Natural killer cell (primary cell): Measurements from ENCODE around the gene RMP24.

Source experiments
- ATAC-seq, 3 donors: fragments of 150-1000 bp in 2 of 3; fragments of 200-7000 bp in 1 of 3; cut with Tn5 transposase; 1 replicate in 1 of 3; 2 replicates in 2 of 3; pipeline ENCODE4 v1.10.0; 2021; ENCODE audit warnings: mild to moderate bottlenecking in 2 of 3, moderate library complexity in 2 of 3
- DNase-seq, 2 donors: peaks; one replicate each; pipeline versions ENCODE4 v3.0.0 to v3.0.0-alpha.2; 2013 to 2021; ENCODE audit warnings: mixed read lengths in 1 of 2
- H3K27ac ChIP-seq: one replicate; pipeline ENCODE4 v1.5.1; 2013; ENCODE audit warnings: mild to moderate bottlenecking, low read length
- H3K27me3 ChIP-seq: one replicate; pipeline ENCODE4 v1.6.1; 2013; ENCODE audit warnings: low read length; ENCODE audit not compliant: control insufficient read depth, insufficient read depth
- H3K36me3 ChIP-seq: one replicate; pipeline ENCODE4 v1.6.1; 2013; ENCODE audit warnings: low read length; ENCODE audit not compliant: control insufficient read depth, insufficient read depth
- H3K4me1 ChIP-seq: one replicate; pipeline ENCODE4 v1.6.1; 2013; ENCODE audit warnings: low read length; ENCODE audit not compliant: control insufficient read depth, insufficient read depth
- H3K4me3 ChIP-seq: one replicate; pipeline ENCODE4 v1.5.1; 2013; ENCODE audit warnings: low read length
- H3K9me3 ChIP-seq: one replicate; pipeline ENCODE4 v1.6.1; 2013; ENCODE audit warnings: low read length; ENCODE audit not compliant: control insufficient read depth, insufficient read depth
- H3K27ac Mint-ChIP-seq, 2 donors: one replicate each; pipeline ENCODE4 v1.8.0; 2022; ENCODE audit warnings: mild to moderate bottlenecking in 2 of 2, mixed read lengths in 2 of 2, moderate library complexity in 1 of 2
- H3K27me3 Mint-ChIP-seq, 2 donors: one replicate each; pipeline ENCODE4 v1.8.0; 2022; ENCODE audit warnings: low read depth in 2 of 2, mixed read lengths in 2 of 2
- H3K36me3 Mint-ChIP-seq: one replicate; pipeline ENCODE4 v1.8.0; 2022; ENCODE audit warnings: mixed read lengths
- H3K4me1 Mint-ChIP-seq, 2 donors: one replicate each; pipeline ENCODE4 v1.8.0; 2022; ENCODE audit warnings: mixed read lengths in 2 of 2
- H3K4me3 Mint-ChIP-seq: one replicate; pipeline ENCODE4 v1.8.0; 2022; ENCODE audit warnings: mild to moderate bottlenecking, moderate library complexity, mixed read lengths
- H3K9me3 Mint-ChIP-seq, 2 donors: one replicate each; pipeline ENCODE4 v1.8.0; 2022; ENCODE audit warnings: mixed read lengths in 2 of 2
- CTCF ChIP-seq: fragments of 200-600 bp; IDR thresholded peaks from one replicate; pipeline ENCODE4 v1.8.0; 2022; ENCODE audit warnings: antibody characterized with exemption
- WGBS: methylation state at CpG from one replicate; pipeline ENCODE4 v1.1.7; 2013; ENCODE audit warnings: missing lambda C conversion rate; ENCODE audit not compliant: insufficient coverage; 5-methylcytosine and 5-hydroxymethylcytosine counted together
- intact Hi-C: fragments of 100-400 bp; cut with micrococcal nuclease; formaldehyde crosslinking; loops from one replicate; pipeline ENCODE4 v1.14.2; 2022

RMP24 gene

GRCh38 chr18:35998967-35999366, 26.5 kb downstream of the RMP24 start:
- no peak overlapping the region for H3K4me3 Mint-ChIP-seq
- H3K27me3 ChIP-seq, result no peaks in the 10 kb centered on the region
- peaks cover 14 to 16% of the 10 kb centered on the region in 2 donors for H3K4me1 Mint-ChIP-seq
- WGBS, result 67% methylated on average over 1 of the region's 1 CpG
- DNase-seq (no peak), ATAC-seq (no peak)
- intact Hi-C loops, result no loop called here
- H3K9me3 Mint-ChIP-seq, result no peaks in the 10 kb centered on the region
- no peaks in the 10 kb centered on the region for H3K4me1 ChIP-seq
- H3K36me3 Mint-ChIP-seq, result no peaks in the 10 kb centered on the region
- H3K27me3 Mint-ChIP-seq, result no peaks in the 10 kb centered on the region
- peak; percentile 13 for TF ChIP-seq CTCF
- H3K27ac ChIP-seq, result no peak overlapping the region
- no peaks in the 10 kb centered on the region for H3K9me3 ChIP-seq
- H3K36me3 ChIP-seq, result no peaks in the 10 kb centered on the region
- H3K27ac Mint-ChIP-seq, result no peak overlapping the region
- H3K4me3 ChIP-seq, result no peak overlapping the region

GRCh38 chr18:35999925-36000324, 27.4 kb downstream of the RMP24 start:
- WGBS, result 47% methylated on average over 1 of the region's 1 CpG
- Histone ChIP-seq H3K4me1 (no peaks in the 10 kb centered on the region), H3K9me3 (no peaks in the 10 kb centered on the region), H3K27me3 (no peaks in the 10 kb centered on the region), H3K36me3 (no peaks in the 10 kb centered on the region), H3K4me3 (no peak overlapping the region), H3K27ac (no peak overlapping the region)
- no peak overlapping the region for H3K4me3 Mint-ChIP-seq
- H3K27ac Mint-ChIP-seq, result no peak overlapping the region
- no peaks in the 10 kb centered on the region for H3K36me3 Mint-ChIP-seq
- DNase-seq (no peak), ATAC-seq (no peak)
- TF ChIP-seq CTCF, result no peak
- no peaks in the 10 kb centered on the region for H3K9me3 Mint-ChIP-seq
- no peaks in the 10 kb centered on the region for H3K27me3 Mint-ChIP-seq
- H3K4me1 Mint-ChIP-seq, result peaks cover 14 to 16% of the 10 kb centered on the region in 2 donors
- intact Hi-C loops, result no loop called here

GRCh38 chr18:36006997-36007396, 34.5 kb downstream of the RMP24 start:
- no peak overlapping the region for H3K27ac ChIP-seq
- H3K4me3 ChIP-seq, result no peak overlapping the region
- DNase-seq (no peak), ATAC-seq (no peak)
- no peak for TF ChIP-seq CTCF
- Mint-ChIP-seq H3K4me1 (peaks cover 8 to 12% of the 10 kb centered on the region in 2 donors), H3K4me3 (no peak overlapping the region), H3K36me3 (no peaks in the 10 kb centered on the region), H3K27ac (no peak overlapping the region), H3K9me3 (no peaks in the 10 kb centered on the region), H3K27me3 (no peaks in the 10 kb centered on the region)
- no peaks in the 10 kb centered on the region for H3K27me3 ChIP-seq
- no peaks in the 10 kb centered on the region for H3K4me1 ChIP-seq
- intact Hi-C loops, result no loop called here
- WGBS, result 98% methylated on average over 2 of the region's 2 CpGs
- no peaks in the 10 kb centered on the region for H3K36me3 ChIP-seq
- H3K9me3 ChIP-seq, result no peaks in the 10 kb centered on the region

GRCh38 chr18:36009214-36009613, 36.7 kb downstream of the RMP24 start:
- H3K27ac ChIP-seq, result no peak overlapping the region
- no peak overlapping the region for H3K27ac Mint-ChIP-seq
- H3K4me1 ChIP-seq, result no peaks in the 10 kb centered on the region
- ATAC-seq, result no peak
- WGBS, result 82% methylated on average over 2 of the region's 3 CpGs
- no peaks in the 10 kb centered on the region for H3K9me3 Mint-ChIP-seq
- H3K36me3 Mint-ChIP-seq, result no peaks in the 10 kb centered on the region
- no peaks in the 10 kb centered on the region for H3K36me3 ChIP-seq
- DNase-seq, result no peak
- no peaks in the 10 kb centered on the region for H3K4me1 Mint-ChIP-seq
- intact Hi-C loops, result no loop called here
- H3K9me3 ChIP-seq, result no peaks in the 10 kb centered on the region
- no peak overlapping the region for H3K4me3 Mint-ChIP-seq
- no peak for TF ChIP-seq CTCF
- no peaks in the 10 kb centered on the region for H3K27me3 ChIP-seq
- H3K4me3 ChIP-seq, result no peak overlapping the region
- H3K27me3 Mint-ChIP-seq, result no peaks in the 10 kb centered on the region
